Hepatocyte (in vitro differentiated cells): ENCODE data around the gene CFAP65.

Experiments
- CTCF ChIP-seq: fragments of 200-600 bp; sonication (generic); IDR thresholded peaks from 2 replicates; pipeline ENCODE4 v1.5.1; 2016; ENCODE audit warnings: antibody characterized with exemption, mild to moderate bottlenecking; ENCODE audit not compliant: poor library complexity
- EZH2phosphoT487 ChIP-seq: fragments of 200-600 bp; sonication (generic); IDR thresholded peaks from one replicate; pipeline ENCODE4 v1.6.1; 2018; ENCODE audit warnings: antibody characterized with exemption, mild to moderate bottlenecking, low read depth, moderate library complexity; ENCODE audit not compliant: unreplicated experiment, severe bottlenecking

- TF ChIP-seq CTCF (no peak), EZH2phosphoT487 (no peak)
These were observed 4.7 kb upstream of the CFAP65 start for GRCh38 chr2:219045937-219046550.
